ENCODE results near the gene RNU1-1.
"Not testable (repeated sequence)": the region's sequence is repeated elsewhere in the genome, so short reads cannot be mapped to it uniquely, and the experiment has no call there.

The RNU1-1 gene

DNA sequence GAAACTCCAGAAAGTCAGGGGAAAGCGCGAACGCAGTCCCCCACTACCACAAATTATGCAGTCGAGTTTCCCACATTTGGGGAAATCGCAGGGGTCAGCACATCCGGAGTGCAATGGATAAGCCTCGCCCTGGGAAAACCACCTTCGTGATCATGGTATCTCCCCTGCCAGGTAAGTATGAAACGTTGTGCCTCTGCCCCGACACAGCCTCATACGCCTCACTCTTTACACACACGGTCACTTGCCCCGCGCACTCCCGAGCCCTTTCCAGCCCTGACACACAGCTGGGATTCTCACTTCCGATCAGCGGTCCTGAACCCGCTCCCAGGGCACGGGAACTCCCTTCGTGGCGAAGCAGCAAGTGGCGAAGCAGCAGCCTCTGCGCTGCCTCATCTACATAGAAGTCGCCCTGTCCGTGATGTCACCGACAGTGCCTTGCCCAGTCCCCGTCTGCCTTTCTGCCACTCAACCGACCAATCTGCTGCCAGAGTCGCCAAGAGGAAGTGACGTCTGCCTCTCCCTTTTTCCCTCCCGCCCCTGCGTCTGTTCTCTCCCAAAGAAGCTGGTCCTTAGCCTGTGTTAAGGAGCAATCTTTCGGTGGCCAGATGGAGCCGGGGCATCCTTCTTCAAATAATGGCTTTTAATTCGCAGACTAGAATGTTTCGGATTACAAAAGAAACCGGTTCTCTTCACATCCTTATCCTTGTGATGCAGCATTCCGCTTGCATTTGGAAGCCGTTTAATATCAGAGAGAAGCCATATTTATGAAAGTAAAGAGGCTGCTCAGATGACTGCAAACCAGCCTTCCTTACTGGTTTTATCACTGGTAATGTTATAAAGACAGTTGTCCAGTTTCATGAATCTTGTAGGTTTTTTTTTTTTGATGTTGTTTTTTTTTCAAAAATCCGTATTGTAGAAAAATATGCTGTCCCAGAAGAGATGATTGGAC, at the start of gene RNU1-1:
RNU1-1 (minus strand) TSS at position 179 of the 949 bp plus-strand sequence.
- not testable (repeated sequence) for H3K4me1 Mint-ChIP-seq; H3K36me3 Mint-ChIP-seq (ENCODE audit: insufficient read depth); H3K9me3 Mint-ChIP-seq; H3K27ac Mint-ChIP-seq (ENCODE audit: low read depth); H3K4me3 Mint-ChIP-seq
- peaks cover 25% of the 10 kb centered on the region for H3K27me3 Mint-ChIP-seq
- DNase-seq (ENCODE audit: low spot score in 2 of 2) (peak; percentile 73 to 77), ATAC-seq (replicated peaks; ENCODE audit: extremely low read depth, poor library complexity, severe bottlenecking) (peak; percentile 77)

- not testable (repeated sequence) for DNase-seq (ENCODE audit: low spot score in 2 of 2); ATAC-seq (replicated peaks; ENCODE audit: extremely low read depth, poor library complexity, severe bottlenecking); H3K4me3 Mint-ChIP-seq; H3K9me3 Mint-ChIP-seq; H3K36me3 Mint-ChIP-seq (ENCODE audit: insufficient read depth); H3K27ac Mint-ChIP-seq (ENCODE audit: low read depth); H3K4me1 Mint-ChIP-seq; H3K27me3 Mint-ChIP-seq
Measured at GRCh38 chr1:16561035-16561434, 47.0 kb upstream of the RNU1-1 start.

DNA sequence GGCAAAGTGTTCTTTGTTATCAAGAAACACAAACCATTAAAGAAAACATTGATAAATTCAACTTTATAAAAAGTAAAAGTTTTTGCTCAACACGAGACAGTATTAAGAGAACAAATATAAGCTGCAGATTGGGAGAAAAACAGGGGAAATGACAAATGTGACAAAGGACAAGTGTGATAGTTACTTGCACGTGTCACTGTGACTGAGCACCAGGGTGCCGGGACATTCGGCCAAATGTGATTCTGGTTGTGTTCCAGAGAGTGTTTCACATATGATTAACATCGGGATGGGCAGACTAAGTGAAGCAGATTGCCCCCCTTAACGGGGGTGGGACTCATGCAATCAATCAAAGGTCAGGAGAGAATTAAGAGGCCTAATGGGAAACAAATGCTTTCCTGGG, 46.4 kb upstream of the RNU1-1 start:
- H3K36me3 Mint-ChIP-seq (ENCODE audit: insufficient read depth); ATAC-seq (replicated peaks; ENCODE audit: extremely low read depth, poor library complexity, severe bottlenecking); DNase-seq (ENCODE audit: low spot score in 2 of 2); H3K9me3 Mint-ChIP-seq; H3K27ac Mint-ChIP-seq (ENCODE audit: low read depth); H3K4me1 Mint-ChIP-seq; H3K27me3 Mint-ChIP-seq; H3K4me3 Mint-ChIP-seq: not testable (repeated sequence)

DNA sequence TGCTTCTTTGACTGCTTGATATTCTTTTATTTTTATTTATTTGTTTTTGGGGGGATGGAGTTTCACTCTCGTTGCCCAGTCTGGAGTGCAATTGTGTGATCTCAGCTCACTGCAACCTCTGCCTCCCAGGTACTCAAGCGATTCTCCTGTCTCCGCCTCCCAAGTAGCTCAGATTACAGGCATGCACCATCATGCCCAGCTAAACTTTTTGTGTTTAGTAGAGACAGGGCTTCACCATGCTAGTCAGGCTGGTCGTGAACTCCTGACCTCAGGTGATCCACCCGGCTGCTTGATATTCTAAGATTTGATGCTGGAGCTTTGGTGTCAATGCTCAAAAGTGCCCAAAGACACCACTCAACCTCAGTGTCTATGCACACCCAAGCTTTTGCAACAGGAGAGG, 45.6 kb upstream of the RNU1-1 start:
- not testable (repeated sequence) for H3K4me3 Mint-ChIP-seq; H3K27ac Mint-ChIP-seq (ENCODE audit: low read depth); H3K4me1 Mint-ChIP-seq; H3K36me3 Mint-ChIP-seq (ENCODE audit: insufficient read depth); H3K9me3 Mint-ChIP-seq; DNase-seq (ENCODE audit: low spot score in 2 of 2); H3K27me3 Mint-ChIP-seq; ATAC-seq (replicated peaks; ENCODE audit: extremely low read depth, poor library complexity, severe bottlenecking)

- H3K4me1 Mint-ChIP-seq; H3K36me3 Mint-ChIP-seq (ENCODE audit: insufficient read depth); H3K4me3 Mint-ChIP-seq; H3K9me3 Mint-ChIP-seq; H3K27ac Mint-ChIP-seq (ENCODE audit: low read depth); ATAC-seq (replicated peaks; ENCODE audit: extremely low read depth, poor library complexity, severe bottlenecking); H3K27me3 Mint-ChIP-seq; DNase-seq (ENCODE audit: low spot score in 2 of 2): not testable (repeated sequence)
Measured at GRCh38 chr1:16557034-16557433, 42.9 kb upstream of the RNU1-1 start.

- H3K27ac Mint-ChIP-seq (ENCODE audit: low read depth); H3K36me3 Mint-ChIP-seq (ENCODE audit: insufficient read depth); DNase-seq (ENCODE audit: low spot score in 2 of 2); H3K9me3 Mint-ChIP-seq; H3K4me3 Mint-ChIP-seq; H3K27me3 Mint-ChIP-seq; H3K4me1 Mint-ChIP-seq; ATAC-seq (replicated peaks; ENCODE audit: extremely low read depth, poor library complexity, severe bottlenecking): not testable (repeated sequence)
Measured at GRCh38 chr1:16553244-16553643, 39.2 kb upstream of the RNU1-1 start.

GRCh38 chr1:16550212-16550918, 36.3 kb upstream of the RNU1-1 start:
- not testable (repeated sequence) for H3K36me3 Mint-ChIP-seq (ENCODE audit: insufficient read depth)

GRCh38 chr1:16549545-16549944, 35.5 kb upstream of the RNU1-1 start:
- not testable (repeated sequence) for DNase-seq (ENCODE audit: low spot score in 2 of 2); H3K27ac Mint-ChIP-seq (ENCODE audit: low read depth); H3K27me3 Mint-ChIP-seq; H3K9me3 Mint-ChIP-seq; ATAC-seq (replicated peaks; ENCODE audit: extremely low read depth, poor library complexity, severe bottlenecking); H3K4me1 Mint-ChIP-seq; H3K4me3 Mint-ChIP-seq; H3K36me3 Mint-ChIP-seq (ENCODE audit: insufficient read depth)

More at GRCh38 chr1:16550212-16550918, 36.3 kb upstream of the RNU1-1 start:
- not testable (repeated sequence) for H3K4me3 Mint-ChIP-seq; H3K27me3 Mint-ChIP-seq; H3K27ac Mint-ChIP-seq (ENCODE audit: low read depth); ATAC-seq (replicated peaks; ENCODE audit: extremely low read depth, poor library complexity, severe bottlenecking); H3K9me3 Mint-ChIP-seq; DNase-seq (ENCODE audit: low spot score in 2 of 2); H3K4me1 Mint-ChIP-seq

- H3K27me3 Mint-ChIP-seq; ATAC-seq (replicated peaks; ENCODE audit: extremely low read depth, poor library complexity, severe bottlenecking); H3K4me1 Mint-ChIP-seq; H3K9me3 Mint-ChIP-seq; DNase-seq (ENCODE audit: low spot score in 2 of 2); H3K27ac Mint-ChIP-seq (ENCODE audit: low read depth); H3K36me3 Mint-ChIP-seq (ENCODE audit: insufficient read depth); H3K4me3 Mint-ChIP-seq: not testable (repeated sequence)
Measured at GRCh38 chr1:16547502-16548241, 33.6 kb upstream of the RNU1-1 start.

DNA sequence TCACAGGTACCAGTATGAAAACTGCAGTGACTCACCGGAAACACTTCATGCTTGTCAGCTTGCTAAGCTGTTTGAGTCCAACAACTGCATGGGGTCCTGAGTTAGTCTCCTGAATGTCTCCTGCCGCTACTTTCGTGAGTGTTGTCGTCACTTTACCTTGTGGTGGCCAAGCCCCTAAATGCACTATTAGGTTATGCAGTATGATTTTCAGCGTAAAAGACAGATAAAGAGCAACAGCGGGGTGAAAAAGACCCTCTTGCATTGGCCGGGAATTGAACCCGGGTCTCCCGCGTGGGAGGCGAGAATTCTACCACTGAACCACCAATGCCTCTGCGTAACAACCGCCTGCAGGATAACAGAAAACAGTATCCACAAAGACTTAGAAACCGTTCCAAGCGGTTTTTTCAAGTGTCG, 31.6 kb upstream of the RNU1-1 start:
- H3K36me3 Mint-ChIP-seq (ENCODE audit: insufficient read depth); H3K9me3 Mint-ChIP-seq; DNase-seq (ENCODE audit: low spot score in 2 of 2); H3K4me3 Mint-ChIP-seq; H3K4me1 Mint-ChIP-seq; ATAC-seq (replicated peaks; ENCODE audit: extremely low read depth, poor library complexity, severe bottlenecking); H3K27me3 Mint-ChIP-seq; H3K27ac Mint-ChIP-seq (ENCODE audit: low read depth): not testable (repeated sequence)

DNA sequence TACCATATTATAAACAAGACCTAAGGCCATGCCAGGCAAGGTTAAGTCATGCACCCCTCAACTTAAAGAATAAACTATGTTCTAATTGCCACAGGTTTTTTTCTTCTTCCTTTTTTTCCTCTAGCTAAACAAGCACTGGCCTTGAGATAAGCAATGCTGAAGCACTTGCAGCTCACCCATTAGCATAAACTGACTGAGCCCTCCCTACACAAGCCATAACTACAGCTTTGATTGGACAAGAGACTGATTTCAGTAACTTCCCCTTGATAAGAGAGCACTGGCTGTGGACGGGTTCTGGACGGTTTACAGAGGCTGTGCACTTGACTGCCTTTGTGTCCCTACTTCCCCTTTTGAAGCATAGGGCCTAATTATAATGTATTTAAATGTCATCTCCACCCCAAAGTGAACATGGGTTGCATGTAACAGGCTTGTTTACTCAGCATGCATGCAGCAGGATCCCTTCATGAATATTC, 26.4 kb upstream of the RNU1-1 start:
- not testable (repeated sequence) for H3K9me3 Mint-ChIP-seq; H3K27ac Mint-ChIP-seq (ENCODE audit: low read depth); DNase-seq (ENCODE audit: low spot score in 2 of 2); H3K27me3 Mint-ChIP-seq; ATAC-seq (replicated peaks; ENCODE audit: extremely low read depth, poor library complexity, severe bottlenecking); H3K36me3 Mint-ChIP-seq (ENCODE audit: insufficient read depth); H3K4me1 Mint-ChIP-seq; H3K4me3 Mint-ChIP-seq

DNA sequence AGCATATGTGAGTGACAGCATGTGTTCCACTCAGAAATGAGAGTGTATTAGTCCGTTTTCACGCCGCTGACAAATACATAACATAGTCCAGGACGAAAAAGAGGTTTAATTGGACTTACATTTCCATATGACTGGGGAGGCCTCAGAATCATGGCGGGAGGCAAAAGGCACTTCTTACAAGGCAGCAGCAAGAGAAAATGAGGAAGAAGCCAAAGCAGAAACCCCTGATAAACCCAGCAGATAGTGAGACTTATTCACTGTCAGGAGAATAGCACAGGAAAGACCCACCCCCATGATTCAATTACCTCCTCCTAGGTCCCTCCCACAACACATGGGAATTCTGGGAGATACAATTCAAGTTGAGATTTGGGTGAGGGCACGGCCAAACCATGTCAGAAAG, 23.4 kb upstream of the RNU1-1 start:
- peaks cover 35% of the 10 kb centered on the region for H3K27me3 Mint-ChIP-seq
- not testable (repeated sequence) for H3K9me3 Mint-ChIP-seq; H3K27ac Mint-ChIP-seq (ENCODE audit: low read depth); DNase-seq (ENCODE audit: low spot score in 2 of 2); H3K36me3 Mint-ChIP-seq (ENCODE audit: insufficient read depth); H3K4me3 Mint-ChIP-seq; ATAC-seq (replicated peaks; ENCODE audit: extremely low read depth, poor library complexity, severe bottlenecking)
- peaks cover 11% of the 10 kb centered on the region for H3K4me1 Mint-ChIP-seq

All from central memory CD8-positive, alpha-beta T cell (primary cell).